HG03039 (cell line): ENCODE measurements around the gene PLIN1.

ENCODE experiments used
- ATAC-seq: cut with Tn5 transposase; IDR thresholded peaks from one replicate; pipeline ENCODE4 v1.9.1; 2021; ENCODE audit warnings: mild to moderate bottlenecking, moderate library complexity; ENCODE audit not compliant: unreplicated experiment

Gene PLIN1

DNA sequence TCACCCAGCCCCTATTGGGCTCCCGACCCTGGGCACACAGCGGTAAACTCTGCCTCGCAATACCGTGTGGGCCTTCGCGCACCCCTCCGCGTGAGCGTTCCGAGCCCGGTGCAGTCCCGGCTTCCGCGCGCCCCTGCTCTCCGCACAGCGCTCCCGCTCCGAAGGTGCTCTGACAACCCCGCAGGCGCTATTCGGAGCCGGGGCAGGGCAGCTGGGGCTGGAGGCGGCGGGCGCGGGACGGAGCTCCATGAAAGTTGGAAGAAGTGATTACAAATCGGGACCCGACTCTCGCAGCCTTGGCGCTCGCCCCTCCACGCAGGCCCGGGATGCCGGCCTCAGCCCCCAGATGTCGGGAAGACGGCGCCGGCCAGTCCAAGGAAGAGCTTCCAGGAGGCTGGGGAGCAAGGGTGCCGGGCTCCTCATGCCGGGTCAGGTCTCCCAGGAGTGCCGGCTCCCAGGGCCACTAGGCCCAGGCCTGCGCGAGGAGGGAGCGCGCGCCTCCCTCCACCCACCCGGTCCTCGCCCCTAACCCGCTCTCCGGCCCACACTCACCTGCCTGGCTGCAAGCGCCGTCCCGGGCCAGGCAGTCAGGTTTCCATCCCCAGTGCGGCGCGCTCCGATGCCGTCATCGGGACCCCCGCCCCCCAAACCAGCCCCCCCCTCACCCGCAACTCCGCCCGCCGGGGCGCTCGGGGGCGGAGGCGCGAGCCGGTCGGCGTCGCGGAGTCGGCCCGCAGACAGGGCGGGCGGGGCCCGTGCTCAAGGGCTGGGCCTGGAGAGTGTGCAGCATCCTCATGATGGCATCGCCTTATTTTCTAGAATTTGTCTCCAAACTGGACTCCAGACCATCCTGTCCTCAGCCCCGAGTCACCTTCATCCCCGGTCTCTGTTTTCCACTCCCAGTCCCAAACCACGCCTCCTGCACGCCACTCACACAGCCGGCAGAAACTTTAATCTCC lies 24.0 kb downstream of the PLIN1 start, which contains the start of gene KIF7:
Gene KIF7, minus strand, starts transcription at position 621 of the 959 bp plus-strand sequence. CDS start 2,537 bp downstream, outside the sequence.
- ATAC-seq: no peak

DNA sequence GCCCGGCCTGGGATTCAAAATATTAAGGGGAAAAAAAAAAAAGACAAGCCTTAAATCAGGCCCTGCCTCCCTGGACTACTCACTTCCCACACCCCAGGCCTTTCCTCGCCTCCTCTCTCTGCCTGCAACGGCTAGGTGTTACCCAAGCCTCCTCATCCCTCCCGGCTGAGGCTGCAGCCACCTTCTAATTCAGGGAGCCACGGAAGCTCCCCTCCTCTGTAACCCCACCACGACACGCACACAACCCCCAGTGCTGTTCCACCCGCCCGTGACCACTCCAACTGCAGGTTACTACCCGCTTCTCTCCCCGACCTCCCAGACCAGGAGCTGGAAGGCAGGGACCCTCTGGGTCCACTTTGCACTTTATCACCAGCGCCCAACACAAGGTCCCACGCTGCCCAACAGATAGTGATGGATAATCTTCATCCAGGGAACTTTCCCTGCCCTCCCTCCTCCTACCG lies 24.8 kb downstream of the PLIN1 start:
- no peak for ATAC-seq

DNA sequence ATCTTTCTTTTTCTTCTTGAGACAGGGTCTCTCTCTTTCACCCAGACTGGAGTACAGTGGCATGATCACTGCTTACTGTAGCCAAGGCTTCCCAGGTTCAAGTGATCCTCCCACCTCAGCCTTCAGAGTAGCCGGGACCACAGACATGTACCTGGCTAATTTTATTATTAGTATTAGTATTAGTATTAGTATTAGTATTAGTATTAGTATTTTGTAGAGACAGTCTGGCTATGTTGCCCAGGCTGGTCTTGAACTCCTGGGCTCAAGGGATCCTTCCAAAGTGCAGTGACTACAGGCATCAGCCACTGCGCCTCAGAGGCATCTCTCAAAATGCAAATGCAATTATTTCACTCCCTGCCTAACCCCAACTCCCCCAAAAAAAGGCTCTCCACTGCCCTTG lies 25.6 kb downstream of the PLIN1 start:
- ATAC-seq: no peak

DNA sequence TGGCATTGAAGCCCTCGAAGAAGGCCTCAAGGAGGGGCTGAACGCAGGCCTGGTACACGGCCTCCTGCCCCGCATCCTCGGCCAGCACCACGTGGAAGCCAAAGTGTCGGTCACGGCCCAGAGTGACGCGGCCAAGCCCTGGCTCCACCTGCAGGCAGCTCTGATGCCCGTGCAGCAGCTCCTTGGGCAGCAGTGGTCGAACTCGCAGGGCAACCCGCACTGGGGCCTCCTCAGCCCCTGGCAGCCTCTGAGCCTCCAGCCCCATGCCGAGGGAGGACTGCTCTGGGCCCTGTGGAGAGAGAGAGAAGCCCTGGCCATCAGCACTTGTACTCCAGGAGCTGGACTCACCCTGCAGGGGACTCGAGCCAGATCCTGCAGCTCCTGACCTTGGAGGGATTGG lies 26.5 kb downstream of the PLIN1 start:
- no peak for ATAC-seq

GRCh38 chr15:89652131-89652530 lies 27.0 kb downstream of the PLIN1 start:
- ATAC-seq: no peak

DNA sequence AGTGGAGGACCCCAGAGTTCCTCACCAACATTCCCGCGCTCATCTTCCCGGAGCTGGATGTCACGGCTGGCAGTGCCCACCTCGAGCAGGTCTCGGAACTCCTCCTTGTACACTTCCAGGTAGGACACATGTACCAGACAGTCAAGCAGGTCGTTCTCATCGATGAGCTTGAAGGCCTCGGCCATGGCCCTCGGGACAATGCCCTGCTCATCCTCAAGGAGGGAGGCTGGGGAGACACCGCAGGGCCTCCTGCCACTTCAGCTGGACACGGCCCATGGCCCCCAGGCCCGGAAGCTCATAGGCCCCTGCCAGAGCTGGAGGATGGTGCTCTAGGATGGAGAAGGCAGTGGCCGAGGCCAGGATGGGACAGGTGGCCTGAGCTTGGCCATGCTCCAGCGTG lies 29.5 kb downstream of the PLIN1 start:
- ATAC-seq: no peak

DNA sequence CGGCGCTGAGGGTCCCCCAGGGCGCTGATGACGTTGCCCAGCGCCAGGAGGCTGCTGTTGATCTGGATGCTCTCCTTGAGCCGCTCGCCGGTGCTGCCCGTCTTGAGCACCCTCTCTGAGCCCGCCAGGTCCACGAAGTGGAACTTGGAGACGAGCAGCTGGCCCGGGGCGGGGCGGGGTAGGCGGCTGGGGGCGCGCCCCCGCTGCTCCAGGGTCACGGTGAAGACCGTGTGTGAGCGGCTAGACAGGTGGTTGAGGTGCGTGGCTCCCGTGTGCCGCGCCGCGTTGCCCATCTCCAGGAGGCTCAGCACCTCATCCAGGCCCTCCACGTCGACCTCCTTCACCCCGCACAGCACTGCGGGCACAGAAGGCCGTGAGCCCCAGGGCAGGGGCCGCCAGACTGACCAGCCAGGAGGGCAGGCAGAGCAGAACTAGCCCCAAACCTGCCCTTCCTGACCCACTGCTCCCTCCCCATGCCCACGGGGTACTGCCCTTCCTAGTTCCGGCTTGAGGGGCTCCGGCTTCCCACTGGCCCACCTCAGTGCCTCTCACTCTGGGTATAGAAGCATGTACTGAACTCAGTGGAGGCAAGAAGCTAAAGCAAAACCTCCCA lies 30.0 kb downstream of the PLIN1 start:
- ATAC-seq: no peak

DNA sequence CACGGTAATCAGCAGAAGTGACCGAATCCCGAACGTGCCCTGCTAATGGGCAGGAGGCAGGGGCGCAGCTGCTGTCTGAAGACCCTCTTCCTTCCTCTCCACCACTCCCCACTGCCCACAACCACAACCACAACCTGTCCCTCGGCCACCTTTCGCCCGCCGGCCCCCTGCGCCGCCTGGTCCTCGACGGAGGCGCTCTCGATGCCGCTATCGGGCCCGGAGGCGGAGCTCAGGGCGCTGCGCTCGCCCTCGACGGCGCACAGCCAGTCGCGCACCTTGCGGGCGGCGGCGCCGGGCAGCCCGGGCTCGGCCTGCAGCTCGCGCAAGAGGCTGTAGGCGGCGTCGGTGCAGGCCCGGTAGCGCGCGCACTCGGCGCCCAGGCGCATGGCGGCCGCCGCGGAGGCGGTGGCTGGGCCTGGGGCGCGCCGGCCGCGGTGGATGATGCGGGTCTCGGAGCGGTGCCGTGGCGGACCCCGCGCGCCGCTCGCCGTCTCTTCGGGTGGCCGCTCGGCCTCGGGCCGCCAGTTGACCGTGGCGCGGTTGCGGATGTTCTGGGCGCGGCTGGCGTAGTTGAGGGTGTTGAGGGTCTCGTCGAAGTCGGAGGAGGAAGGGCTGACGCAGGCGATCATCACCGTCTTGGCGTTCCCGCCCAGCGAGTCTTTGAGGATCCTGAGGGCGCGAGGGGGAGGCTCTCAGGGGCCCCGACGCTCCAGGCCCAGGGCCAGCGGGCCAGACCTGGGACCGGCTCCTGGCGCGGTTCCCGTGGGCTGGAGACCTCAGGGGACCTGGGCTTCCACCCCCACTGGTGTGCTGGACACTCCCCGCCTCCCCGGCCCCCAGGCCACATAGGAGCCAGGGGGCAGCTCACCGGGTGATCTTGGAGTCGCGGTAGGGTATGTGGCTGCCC lies 30.8 kb downstream of the PLIN1 start:
- ATAC-seq: no peak

- no peak for ATAC-seq
Measured at GRCh38 chr15:89647191-89647851, 31.8 kb downstream of the PLIN1 start.

DNA sequence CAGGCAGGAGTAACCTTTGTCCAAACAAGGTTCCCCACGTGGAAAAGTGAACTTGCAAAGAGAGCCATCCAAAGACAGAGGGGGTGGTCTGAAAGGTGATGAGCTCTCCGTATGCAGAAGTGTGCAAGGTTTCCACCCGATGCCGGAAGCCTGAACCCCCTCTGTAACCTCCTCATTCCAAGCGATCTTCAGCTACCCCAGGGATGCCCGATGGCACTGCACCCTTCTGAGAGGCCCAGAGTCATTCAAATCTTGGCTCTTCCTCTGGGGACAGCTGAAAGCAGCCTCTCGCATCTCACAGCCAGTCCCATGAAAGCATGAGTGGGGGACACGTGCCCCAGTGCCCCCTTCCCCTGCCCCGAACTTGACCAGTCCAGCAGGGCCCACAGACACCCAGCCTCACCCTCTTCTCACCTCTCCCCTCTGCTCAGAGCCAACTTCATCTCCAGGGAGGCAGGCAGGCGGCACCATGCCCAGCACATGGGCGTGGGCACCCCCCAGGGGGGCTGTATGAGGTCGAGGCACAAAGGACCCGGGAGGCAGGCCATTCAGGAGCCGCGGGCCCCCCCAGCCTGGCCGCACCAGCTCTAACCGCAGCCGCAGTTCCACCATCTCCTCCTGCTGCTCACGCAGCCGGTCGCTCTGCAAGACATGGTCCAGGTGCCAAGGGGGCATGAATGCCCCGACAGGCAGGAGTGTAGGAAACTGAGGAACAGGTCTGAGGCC lies 32.6 kb downstream of the PLIN1 start:
- ATAC-seq: no peak

GRCh38 chr15:89645680-89646079 lies 33.5 kb downstream of the PLIN1 start:
- ATAC-seq: no peak

GRCh38 chr15:89642106-89642505 lies 37.1 kb downstream of the PLIN1 start:
- ATAC-seq: no peak

DNA sequence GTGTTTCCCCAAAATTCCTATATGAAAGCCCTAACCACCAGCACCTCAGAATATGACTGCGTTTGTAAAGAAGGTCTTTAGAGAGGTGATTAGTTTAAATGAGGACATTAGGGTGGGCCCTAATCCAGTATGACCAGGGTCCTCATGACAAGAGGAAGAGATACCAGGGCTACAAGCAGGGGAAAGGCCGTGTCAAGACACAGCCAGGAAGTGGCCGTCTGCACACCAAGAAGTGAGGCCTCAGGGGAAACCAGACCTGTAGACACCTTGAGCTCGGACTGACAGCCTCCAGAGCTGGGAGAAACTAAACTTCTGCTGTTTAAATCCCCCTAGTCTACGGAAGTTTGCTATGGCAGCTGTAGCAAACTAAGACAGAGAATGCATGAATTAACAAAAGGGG lies 38.1 kb downstream of the PLIN1 start:
- ATAC-seq: no peak

GRCh38 chr15:89640245-89640644 lies 38.9 kb downstream of the PLIN1 start:
- ATAC-seq: no peak

DNA sequence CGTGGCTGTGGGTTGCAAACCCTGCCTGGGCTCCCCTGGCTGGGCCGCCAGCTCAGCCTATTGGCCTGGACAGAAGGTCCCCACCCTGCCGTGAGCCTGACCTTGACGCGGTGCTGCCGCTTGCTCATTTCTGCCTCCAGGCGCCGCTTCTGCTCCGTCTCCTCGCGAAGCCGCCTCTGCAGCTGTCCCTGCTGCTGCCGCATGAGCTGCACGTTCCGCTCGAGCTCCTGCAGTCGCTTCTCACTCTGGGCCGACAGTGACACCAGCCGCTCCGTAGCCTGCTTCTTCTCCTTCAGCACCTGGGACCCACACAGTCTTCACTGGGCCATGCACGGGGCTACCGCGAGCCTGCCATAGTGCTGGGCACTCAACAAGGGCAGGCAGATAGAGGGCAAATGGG lies 45.6 kb downstream of the PLIN1 start:
- no peak for ATAC-seq

- no peak for ATAC-seq
Measured at GRCh38 chr15:89632563-89633430, 46.4 kb downstream of the PLIN1 start.

DNA sequence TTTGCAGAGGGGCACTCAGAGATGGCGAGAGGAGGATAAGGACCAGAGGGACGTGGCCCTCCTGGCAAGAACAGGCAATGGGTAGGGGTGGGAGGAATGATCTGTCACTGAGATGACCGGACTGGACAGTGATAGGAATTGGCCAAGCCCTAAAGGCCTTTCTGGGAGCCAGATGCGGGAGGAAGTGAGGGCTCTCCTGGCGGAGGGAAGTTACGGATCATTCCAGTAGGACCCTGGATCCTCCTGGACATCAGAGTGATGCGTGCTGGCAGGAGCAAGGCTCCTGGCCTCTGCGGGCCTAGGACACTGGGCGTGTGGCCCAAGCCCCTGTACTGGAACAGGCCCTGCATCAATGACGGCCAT lies 47.3 kb downstream of the PLIN1 start:
- ATAC-seq: no peak

- ATAC-seq: no peak
Measured at GRCh38 chr15:89630974-89631901, 47.9 kb downstream of the PLIN1 start.
